G401.6 (cell line): ENCODE measurements around the gene CH25H.

Experiments used
- FAIRE-seq: peaks from 2 replicates; lab custom pipeline; 2012; peaks lifted over from hg19 to GRCh38; lab: Jason Lieb, UNC

Gene CH25H

GRCh38 chr10:89228962-89229361, 21.8 kb upstream of the CH25H start:
- FAIRE-seq = no peak

- FAIRE-seq = no peak
Measured at GRCh38 chr10:89228146-89228545, 21.0 kb upstream of the CH25H start.

GRCh38 chr10:89226891-89227290, 19.8 kb upstream of the CH25H start:
- no peak for FAIRE-seq

GRCh38 chr10:89224739-89225443, 17.8 kb upstream of the CH25H start:
- no peak for FAIRE-seq

- no peak for FAIRE-seq
Measured at GRCh38 chr10:89221919-89222318, 14.8 kb upstream of the CH25H start.

- no peak for FAIRE-seq
Measured at GRCh38 chr10:89219513-89220218, 12.5 kb upstream of the CH25H start.

- FAIRE-seq = peak; percentile 95
Measured at GRCh38 chr10:89217057-89217990, 10.2 kb upstream of the CH25H start.

- no peak for FAIRE-seq
Measured at GRCh38 chr10:89216056-89216455, 8.9 kb upstream of the CH25H start.

GRCh38 chr10:89215511-89215910, 8.4 kb upstream of the CH25H start:
- FAIRE-seq = no peak

- no peak for FAIRE-seq
Measured at GRCh38 chr10:89214566-89215165, 7.5 kb upstream of the CH25H start.

- FAIRE-seq = peak; percentile 91
Measured at GRCh38 chr10:89213191-89213808, 6.2 kb upstream of the CH25H start.

- FAIRE-seq = no peak
Measured at GRCh38 chr10:89210794-89211425, 3.8 kb upstream of the CH25H start.

- FAIRE-seq = no peak
Measured at GRCh38 chr10:89209718-89210117, 2.6 kb upstream of the CH25H start.

- no peak for FAIRE-seq
Measured at GRCh38 chr10:89207801-89208551, 859 bp upstream of the CH25H start.

- FAIRE-seq = no peak
Measured at GRCh38 chr10:89206402-89207180, 526 bp downstream of the CH25H start.

GRCh38 chr10:89204621-89205185, 2.4 kb downstream of the CH25H start:
- FAIRE-seq = no peak

- FAIRE-seq = no peak
Measured at GRCh38 chr10:89203237-89203636, 3.9 kb downstream of the CH25H start.

GRCh38 chr10:89202033-89202425, 5.1 kb downstream of the CH25H start:
- no peak for FAIRE-seq

GRCh38 chr10:89201345-89202032, 5.6 kb downstream of the CH25H start:
- no peak for FAIRE-seq
